Endodermal cell (in vitro differentiated cells): ENCODE measurements around the gene PMIS2. TPM values are rescaled to one million over a fixed set of nuclear protein-coding genes. Genes with fewer than 3 reads are reported as not detected.

Experiments used
- DNase-seq: peaks from one replicate; pipeline ENCODE4 v3.0.0-alpha.2; 2017
- H3K27ac ChIP-seq: 2 replicates; pipeline ENCODE4 v1.5.1; 2013; ENCODE audit warnings: mild to moderate bottlenecking, low read depth, low read length, moderate library complexity
- H3K27me3 ChIP-seq: 2 replicates; pipeline ENCODE4 v1.6.1; 2013; ENCODE audit warnings: mild to moderate bottlenecking, low read length, moderate library complexity; ENCODE audit not compliant: insufficient read depth, control insufficient read depth, poor library complexity, severe bottlenecking
- H3K36me3 ChIP-seq: 2 replicates; pipeline ENCODE4 v1.7.0; 2013; ENCODE audit warnings: mild to moderate bottlenecking, low read length, moderate library complexity; ENCODE audit not compliant: control insufficient read depth, insufficient read depth
- H3K4me1 ChIP-seq: one replicate; pipeline ENCODE4 v1.7.0; 2013; ENCODE audit warnings: low read length; ENCODE audit not compliant: control insufficient read depth, insufficient read depth
- H3K4me3 ChIP-seq: 2 replicates; pipeline ENCODE4 v1.5.1; 2013; ENCODE audit warnings: mild to moderate bottlenecking, low read length, moderate library complexity
- H3K9ac ChIP-seq: 2 replicates; pipeline ENCODE4 v1.6.1; 2013; ENCODE audit warnings: mild to moderate bottlenecking, low read length, moderate library complexity; ENCODE audit not compliant: poor library complexity, severe bottlenecking; ENCODE audit errors: extremely low read depth
- H3K9me3 ChIP-seq: 2 replicates; pipeline ENCODE4 v1.6.1; 2013; ENCODE audit warnings: mild to moderate bottlenecking, low read length, moderate library complexity; ENCODE audit not compliant: control insufficient read depth
- H3K27ac Mint-ChIP-seq: 2 replicates; pipeline ENCODE4 v1.8.0; 2020; ENCODE audit warnings: mixed read lengths
- H3K27me3 Mint-ChIP-seq: 2 replicates; pipeline ENCODE4 v1.8.0; 2021; ENCODE audit warnings: mild to moderate bottlenecking, mixed read lengths; ENCODE audit not compliant: insufficient read depth
- H3K36me3 Mint-ChIP-seq: 2 replicates; pipeline ENCODE4 v1.8.0; 2020; ENCODE audit warnings: low read depth, mixed read lengths
- H3K4me1 Mint-ChIP-seq: 2 replicates; pipeline ENCODE4 v1.8.0; 2020; ENCODE audit warnings: mixed read lengths
- H3K4me3 Mint-ChIP-seq: 2 replicates; pipeline ENCODE4 v1.8.0; 2020; ENCODE audit warnings: mild to moderate bottlenecking, moderate library complexity, mixed read lengths
- H3K9me3 Mint-ChIP-seq: 2 replicates; pipeline ENCODE4 v1.8.0; 2020; ENCODE audit warnings: mild to moderate bottlenecking, mixed read lengths
- WGBS, 2 experiments: methylation state at CpG; one replicate each; pipeline versions ENCODE4 v1.1.5 to v1.1.7; 2013; ENCODE audit warnings: missing lambda C conversion rate in 2 of 2, mixed read lengths in 1 of 2; ENCODE audit not compliant: insufficient coverage in 1 of 2, insufficient read length in 1 of 2; 5-methylcytosine and 5-hydroxymethylcytosine counted together
- total RNA-seq, 2 donors: library from RNA; stranded (reverse); fragmentation: NEBNext Ultra II Directional in 1 of 2; extraction: Animal tissue kit (Norgen Biotek cat#: 25700) in 1 of 2; gene quantifications; 2 replicates in 1 of 2; 3 replicates in 1 of 2; pipeline ENCODE4 v1.2.1, GENCODE V29; 2021
- TF ChIP-seq, protein P1 (sequence below): fragments of 200-600 bp; sonication (generic); conservative IDR thresholded peaks from 2 replicates; pipeline ENCODE4 v1.5.0; 2021; ENCODE audit warnings: antibody characterized with exemption, mild to moderate bottlenecking

Gene PMIS2
- total RNA-seq, 2 donors from 2014 or later = not detected

DNA sequence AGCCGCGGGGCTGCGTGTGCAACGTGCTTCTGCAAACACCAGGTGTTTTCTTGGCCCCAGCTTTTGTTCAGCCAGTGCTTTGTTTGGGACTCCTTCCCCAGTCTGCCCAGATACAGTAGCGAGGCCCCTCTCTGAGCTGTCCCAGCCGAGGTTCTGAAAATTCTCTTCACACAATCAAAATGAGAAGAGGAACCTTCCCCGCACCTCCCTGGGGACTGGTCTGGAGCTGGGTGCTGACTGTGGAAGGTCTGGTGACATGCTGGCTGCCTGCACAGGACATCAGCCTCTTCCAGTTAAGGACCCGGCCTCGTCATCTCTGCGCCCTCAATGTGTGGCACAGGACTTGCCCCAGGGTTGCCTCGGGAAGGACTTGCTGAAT is 26.7 kb upstream of the PMIS2 start:
- no peaks in the 10 kb centered on the region for H3K9me3 Mint-ChIP-seq
- H3K4me3 Mint-ChIP-seq = no peak overlapping the region
- DNase-seq = no peak
- H3K36me3 ChIP-seq = no peaks in the 10 kb centered on the region
- no peak overlapping the region for H3K9ac ChIP-seq
- no peaks in the 10 kb centered on the region for H3K4me1 Mint-ChIP-seq
- TF ChIP-seq, protein P1, sequence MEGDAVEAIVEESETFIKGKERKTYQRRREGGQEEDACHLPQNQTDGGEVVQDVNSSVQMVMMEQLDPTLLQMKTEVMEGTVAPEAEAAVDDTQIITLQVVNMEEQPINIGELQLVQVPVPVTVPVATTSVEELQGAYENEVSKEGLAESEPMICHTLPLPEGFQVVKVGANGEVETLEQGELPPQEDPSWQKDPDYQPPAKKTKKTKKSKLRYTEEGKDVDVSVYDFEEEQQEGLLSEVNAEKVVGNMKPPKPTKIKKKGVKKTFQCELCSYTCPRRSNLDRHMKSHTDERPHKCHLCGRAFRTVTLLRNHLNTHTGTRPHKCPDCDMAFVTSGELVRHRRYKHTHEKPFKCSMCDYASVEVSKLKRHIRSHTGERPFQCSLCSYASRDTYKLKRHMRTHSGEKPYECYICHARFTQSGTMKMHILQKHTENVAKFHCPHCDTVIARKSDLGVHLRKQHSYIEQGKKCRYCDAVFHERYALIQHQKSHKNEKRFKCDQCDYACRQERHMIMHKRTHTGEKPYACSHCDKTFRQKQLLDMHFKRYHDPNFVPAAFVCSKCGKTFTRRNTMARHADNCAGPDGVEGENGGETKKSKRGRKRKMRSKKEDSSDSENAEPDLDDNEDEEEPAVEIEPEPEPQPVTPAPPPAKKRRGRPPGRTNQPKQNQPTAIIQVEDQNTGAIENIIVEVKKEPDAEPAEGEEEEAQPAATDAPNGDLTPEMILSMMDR = no peak
- H3K27me3 Mint-ChIP-seq = peaks cover 79% of the 10 kb centered on the region
- no peaks in the 10 kb centered on the region for H3K4me1 ChIP-seq
- H3K27me3 ChIP-seq = peaks cover 37% of the 10 kb centered on the region
- no peak overlapping the region for H3K27ac ChIP-seq
- H3K9me3 ChIP-seq = no peaks in the 10 kb centered on the region
- H3K4me3 ChIP-seq = no peak overlapping the region
- H3K36me3 Mint-ChIP-seq = no peaks in the 10 kb centered on the region
- 88 to 89% methylated on average over 7 to 11 of the region's 11 CpGs for WGBS, 2 experiments
- no peak overlapping the region for H3K27ac Mint-ChIP-seq

DNA sequence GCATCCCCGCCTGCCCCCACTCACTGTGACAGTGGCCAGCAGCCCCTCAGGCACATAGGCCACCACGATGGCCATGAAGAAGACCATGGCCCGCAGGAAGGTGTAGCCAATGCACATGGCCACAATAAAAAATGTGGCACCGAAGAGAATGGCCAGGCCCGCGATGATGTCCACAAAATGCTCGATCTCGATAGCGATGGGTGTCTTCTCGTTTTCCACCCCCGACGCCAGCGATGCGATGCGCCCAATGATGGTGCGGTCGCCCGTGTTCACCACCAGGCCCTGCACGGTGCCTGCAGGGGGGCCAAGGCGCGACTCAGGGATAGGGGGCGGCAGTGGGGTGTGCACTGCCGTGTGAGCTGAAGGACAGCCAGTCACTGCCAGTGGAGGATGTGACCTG is 26.2 kb upstream of the PMIS2 start:
- Histone ChIP-seq H3K27me3 (peaks cover 37% of the 10 kb centered on the region), H3K27ac (no peak overlapping the region), H3K36me3 (no peaks in the 10 kb centered on the region), H3K4me3 (no peak overlapping the region), H3K9me3 (no peaks in the 10 kb centered on the region), H3K9ac (no peak overlapping the region), H3K4me1 (no peaks in the 10 kb centered on the region)
- TF ChIP-seq, protein P1 = no peak
- DNase-seq = no peak
- 92 to 97% methylated on average over 6 to 23 of the region's 23 CpGs for WGBS, 2 experiments
- Mint-ChIP-seq H3K4me3 (no peak overlapping the region), H3K36me3 (no peaks in the 10 kb centered on the region), H3K9me3 (no peaks in the 10 kb centered on the region), H3K27me3 (peaks cover 77% of the 10 kb centered on the region), H3K4me1 (no peaks in the 10 kb centered on the region), H3K27ac (no peak overlapping the region)

DNA sequence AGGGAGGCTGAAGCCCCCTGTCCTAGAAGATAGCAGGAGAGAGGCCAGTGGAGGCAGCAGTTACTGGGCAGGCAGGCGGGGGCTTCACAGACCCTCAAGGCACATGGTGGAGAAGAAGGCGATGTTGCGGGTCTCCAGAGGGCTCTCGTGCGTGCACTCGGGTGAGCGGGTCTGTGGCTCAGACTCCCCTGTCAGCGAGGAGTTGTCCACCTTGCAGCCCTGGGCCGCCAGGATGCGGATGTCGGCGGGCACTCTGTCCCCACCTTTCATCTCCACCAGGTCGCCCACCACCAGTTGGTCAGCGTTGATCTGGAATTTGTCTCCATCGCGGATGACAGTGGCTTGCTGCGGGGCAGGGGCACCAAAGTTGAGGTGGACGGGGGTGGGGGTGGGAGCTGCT is 25.7 kb upstream of the PMIS2 start:
- whole genome bisulfite sequencing, 2 experiments = 93 to 97% methylated on average over 12 to 18 of the region's 18 CpGs
- H3K4me1 ChIP-seq = no peaks in the 10 kb centered on the region
- Mint-ChIP-seq H3K36me3 (no peaks in the 10 kb centered on the region), H3K27me3 (peaks cover 78% of the 10 kb centered on the region), H3K27ac (no peak overlapping the region), H3K9me3 (no peaks in the 10 kb centered on the region), H3K4me3 (no peak overlapping the region), H3K4me1 (no peaks in the 10 kb centered on the region)
- no peaks in the 10 kb centered on the region for H3K9me3 ChIP-seq
- DNase-seq = no peak
- H3K4me3 ChIP-seq = no peak overlapping the region
- H3K9ac ChIP-seq = no peak overlapping the region
- no peak overlapping the region for H3K27ac ChIP-seq
- H3K36me3 ChIP-seq = no peaks in the 10 kb centered on the region
- TF ChIP-seq, protein P1 = no peak
- H3K27me3 ChIP-seq = peaks cover 37% of the 10 kb centered on the region
